SK-N-DZ (cell line): ENCODE data around the gene KCNF1.
A peak's percentile ranks its signal among the peaks of the same experiment; 100 is the strongest.

Experiments
- DNase-seq: peaks from one replicate; pipeline ENCODE4 v3.0.0-alpha.2; 2015; ENCODE audit warnings: low spot score

The KCNF1 gene

DNA sequence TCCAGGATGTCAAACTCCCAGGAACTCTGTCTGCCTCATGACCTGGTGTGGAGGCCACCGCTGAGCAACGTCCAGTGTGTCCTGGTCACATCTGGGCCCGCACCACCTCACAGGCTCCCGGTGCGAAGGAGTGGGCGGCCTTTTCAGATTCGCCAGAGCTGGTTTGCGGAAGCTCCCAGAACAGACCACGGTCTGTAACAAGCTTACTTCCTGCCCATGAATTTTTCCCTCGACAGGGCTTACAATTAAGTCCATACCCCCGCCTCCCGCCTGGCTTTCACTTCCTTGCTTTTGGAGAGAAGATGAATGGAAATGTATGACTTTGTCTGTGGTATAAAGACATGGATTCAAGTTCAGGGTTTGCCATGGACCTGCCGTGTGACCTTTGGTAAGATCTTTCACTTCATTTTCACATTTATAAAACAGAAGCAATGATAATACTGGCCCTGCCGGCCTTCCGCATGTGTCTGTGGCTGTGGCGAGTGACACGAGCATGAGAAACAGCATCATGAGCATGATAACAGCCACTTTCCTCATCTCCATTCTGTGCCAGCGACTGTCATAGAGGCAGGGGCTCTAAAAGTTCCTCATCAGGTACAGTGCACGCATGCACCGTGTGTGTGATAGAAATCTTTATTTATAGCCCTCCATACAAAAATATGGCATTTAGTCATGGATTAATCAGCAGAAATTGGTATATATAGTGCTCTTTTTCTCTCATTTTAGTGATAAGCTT lies 31.0 kb upstream of the KCNF1 start:
- no peak for DNase-seq

DNA sequence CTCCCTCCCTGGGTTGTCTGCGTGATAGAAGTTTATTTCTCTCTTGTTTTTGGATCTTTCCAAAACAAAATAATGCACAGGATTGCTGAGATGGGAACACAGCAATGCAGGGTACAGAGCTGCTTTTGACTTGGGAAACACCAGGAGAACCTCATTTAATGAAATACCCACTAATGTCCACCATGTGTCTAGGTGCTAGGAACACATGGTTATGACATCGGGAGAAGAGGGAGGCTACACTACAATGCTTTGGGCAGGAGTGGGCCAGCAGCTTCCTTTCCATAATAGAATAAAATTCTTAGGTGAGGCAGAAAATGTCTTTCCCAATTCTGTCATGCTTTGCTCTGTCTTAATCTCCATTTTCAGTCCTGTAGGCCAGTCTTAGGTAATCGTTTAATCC lies 29.2 kb upstream of the KCNF1 start:
- DNase-seq: no peak

DNA sequence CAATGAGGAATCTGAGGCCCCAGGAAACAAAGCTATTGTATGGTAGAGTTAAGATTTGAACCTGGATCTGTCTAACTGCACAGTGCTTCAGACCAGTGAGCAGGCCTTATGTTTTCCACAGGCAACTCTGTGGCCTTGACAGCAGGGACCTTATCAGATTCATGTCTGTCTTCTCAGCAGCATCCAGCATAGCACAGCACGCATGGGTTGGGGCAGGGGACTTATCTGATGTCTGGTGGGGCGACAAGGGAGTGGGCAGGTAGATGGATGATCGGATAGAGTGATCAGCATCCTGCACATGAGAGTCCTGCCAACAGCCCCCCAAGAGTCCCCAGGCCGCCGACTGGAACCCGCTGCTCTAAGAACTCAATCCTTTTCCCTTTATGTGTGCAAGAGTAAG lies 28.7 kb upstream of the KCNF1 start:
- no peak for DNase-seq

DNA sequence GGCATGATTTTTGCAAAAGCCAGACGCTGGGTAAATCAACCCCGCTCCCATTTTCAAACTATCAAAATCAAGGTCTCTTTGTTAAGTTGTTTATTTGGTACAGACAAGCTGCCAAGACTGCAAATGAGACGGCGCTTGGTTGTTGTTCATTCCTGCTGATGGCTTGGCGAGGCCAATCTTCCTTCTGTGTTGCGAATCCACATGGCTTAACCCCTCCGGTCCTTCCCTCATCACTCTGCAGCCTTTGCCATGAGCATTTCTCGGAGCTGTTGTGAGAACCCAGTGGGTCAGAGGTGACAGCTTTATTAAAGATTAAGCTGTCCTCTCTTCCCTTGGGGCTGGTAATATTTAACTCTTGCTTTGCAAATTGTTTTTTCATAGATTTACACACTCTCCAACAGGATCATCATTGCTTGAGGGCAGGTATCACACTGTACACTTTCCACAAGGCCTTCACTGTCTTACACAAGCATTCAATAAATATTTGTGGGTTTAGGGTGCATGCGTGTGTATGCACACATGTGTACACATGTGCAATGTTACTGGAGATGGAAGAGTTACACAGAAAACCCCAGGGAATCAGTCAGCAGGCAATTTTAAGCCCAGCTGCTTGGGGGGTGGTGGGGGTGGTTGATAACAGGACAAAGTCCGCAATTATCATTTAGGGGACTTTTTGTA lies 27.8 kb upstream of the KCNF1 start:
- no peak for DNase-seq

DNA sequence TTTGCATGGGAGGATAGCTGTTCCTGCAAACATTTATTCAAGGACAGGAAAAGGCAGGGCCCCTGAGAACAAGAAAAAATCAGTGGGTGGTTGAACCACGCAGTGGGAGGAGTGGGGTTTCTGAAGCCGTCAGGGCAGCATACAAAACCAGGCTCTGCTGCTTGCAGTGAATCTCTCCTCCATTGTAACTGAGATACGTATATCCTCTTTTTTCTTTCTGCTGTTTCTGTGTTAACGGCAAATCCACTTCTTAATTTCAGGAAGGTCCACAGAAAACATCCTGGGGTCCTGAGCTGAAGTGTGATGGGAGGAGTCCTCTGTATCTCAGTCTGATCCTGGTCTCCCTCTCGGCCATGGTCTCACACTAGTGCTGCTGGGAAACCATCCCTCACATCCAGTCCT lies 27.2 kb upstream of the KCNF1 start:
- DNase-seq: no peak

DNA sequence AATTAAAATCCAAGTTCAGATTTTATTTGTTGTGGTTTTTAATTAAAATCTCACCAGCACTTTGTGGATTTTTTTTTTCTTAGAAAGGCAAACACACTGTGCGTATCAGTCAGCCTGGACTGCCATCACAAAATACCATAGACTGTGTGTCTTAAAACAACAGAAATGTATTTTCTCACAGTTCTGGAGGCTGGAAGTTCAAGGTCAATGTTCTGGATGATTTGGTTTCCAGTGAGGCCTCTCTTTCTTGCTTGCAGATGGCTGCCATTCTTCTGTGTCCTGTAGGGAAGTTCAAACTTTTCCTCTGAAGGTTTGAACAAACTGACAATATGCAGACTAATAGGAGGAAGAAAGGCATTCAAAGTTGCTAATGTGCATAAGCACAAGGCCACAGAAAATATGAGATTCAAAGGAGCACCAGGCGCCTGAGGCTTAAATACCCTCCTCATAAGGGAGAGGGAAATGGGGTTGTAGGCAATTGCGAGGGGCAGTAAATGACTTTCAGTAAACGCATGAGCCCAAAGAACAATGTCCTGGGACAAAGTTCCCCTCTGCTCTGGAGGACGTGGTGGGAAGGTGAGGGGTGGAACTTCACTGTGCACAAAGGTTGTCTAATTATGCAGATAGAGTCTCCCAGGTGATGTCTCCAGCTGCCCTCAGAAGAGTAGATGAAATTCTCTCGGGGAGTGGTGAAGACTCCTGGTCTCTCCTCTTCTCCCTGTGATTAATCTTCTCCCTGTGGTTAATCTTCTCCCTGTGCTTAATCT lies 26.5 kb upstream of the KCNF1 start:
- no peak for DNase-seq

DNA sequence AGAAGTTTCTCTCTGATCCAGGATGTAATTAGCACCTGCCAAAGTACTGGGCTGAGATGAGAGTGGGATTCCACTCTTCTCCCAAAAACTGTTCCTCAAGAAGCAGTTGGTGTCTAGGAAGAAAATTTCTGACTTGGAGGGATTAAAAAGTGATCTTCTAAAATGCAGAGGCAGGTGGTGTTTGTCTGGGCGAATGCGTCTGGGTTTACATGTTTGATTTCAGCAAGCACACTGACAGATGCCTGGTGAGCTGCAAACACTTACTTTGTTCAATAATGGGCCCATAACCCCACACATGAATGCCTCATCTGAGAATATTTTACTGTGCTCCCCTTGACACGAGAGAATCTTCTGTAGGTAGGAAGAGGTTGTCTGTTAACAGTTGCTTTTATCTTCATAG lies 24.3 kb upstream of the KCNF1 start:
- no peak for DNase-seq

DNA sequence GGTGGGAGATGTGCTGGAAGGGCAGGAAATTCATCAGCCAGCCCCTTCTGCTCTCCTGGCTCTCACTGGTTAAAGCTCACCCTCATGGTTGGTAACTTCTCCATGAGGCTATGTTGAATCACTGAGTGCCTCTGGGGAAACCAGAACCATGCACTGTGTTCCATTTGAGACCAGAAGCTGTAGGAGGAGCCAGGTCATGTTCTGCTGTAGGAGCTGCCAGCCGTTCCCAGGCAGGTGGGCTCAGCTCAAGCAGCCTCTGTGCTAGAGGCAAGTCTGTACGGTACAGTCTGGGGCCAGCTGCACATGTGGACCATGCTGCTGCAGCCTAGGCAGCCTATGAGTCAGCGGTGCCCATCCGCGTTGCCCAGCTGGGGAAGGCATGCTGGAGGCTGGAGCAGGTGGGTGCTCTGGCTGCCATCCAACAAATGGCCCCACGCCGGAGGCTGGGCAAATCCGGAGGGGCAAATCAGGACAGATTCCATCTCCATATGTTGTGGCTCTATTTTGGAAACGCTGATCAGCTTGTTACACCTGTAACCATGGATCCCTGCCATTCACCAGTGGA lies 22.0 kb upstream of the KCNF1 start:
- DNase-seq: no peak

DNA sequence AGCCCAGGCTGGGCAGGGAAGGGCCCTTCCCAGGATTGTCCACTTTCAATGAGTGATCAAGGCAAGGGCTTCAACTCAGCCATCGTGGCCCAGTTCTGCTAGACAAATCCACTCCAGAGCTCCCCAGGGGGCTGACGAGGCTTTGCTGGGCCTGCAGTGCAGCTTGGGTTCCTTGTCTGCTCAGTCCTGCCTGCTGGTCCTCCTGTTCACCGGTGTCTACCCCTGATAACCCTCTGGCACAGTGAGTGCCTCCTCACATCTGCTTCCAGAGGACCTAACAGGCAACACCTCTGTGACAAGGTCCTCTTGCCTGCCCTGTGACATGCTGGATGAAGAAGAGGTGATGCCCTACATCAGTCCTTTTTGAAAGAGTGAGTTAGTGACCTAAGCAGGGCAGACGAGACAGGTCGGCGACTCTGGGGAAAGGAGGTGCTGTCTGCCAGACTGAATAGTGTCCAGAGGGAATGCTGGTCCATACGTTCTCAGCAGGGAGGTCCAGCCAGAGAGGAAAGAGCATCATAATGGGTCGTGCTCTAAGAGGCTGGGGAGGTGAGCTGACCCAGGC lies 20.9 kb upstream of the KCNF1 start:
- no peak for DNase-seq

DNA sequence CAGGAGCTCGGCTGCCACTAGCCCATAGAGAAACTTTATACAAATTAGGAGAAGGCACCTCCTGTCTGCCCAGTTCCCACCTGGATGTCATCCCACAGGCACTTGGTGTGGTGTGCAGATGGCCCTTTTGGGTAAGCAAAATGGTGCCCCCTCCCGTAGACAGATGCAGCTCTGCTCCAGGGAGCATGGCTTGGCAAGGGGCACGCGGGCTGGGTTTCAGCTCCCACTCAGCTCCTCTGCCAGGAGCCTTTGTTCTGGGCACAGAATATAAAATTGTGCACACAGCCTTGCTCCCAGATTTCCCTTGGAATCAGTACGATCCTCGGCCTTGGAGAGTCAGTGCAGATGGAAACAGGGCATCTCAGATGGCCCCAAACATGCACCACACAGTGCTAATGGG lies 20.3 kb upstream of the KCNF1 start:
- no peak for DNase-seq

DNA sequence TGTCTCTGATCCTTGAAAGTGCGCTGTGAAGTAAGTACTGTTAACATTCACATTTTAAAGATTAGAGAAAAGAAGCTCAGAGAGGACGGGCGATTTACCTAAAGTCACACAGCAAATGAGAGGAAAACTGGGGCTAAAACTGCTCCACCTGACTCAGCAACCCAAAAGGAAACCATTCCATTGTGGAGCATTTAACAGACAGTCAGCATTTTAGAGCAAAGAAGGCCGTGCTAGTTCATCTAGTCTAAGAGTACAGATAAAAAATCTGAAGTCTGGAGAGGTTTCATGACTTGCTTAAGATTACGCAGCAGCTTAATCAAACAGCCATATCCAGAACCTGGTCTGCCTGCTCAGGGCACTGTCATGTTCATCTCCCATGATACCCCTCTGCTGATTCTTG lies 19.9 kb upstream of the KCNF1 start:
- DNase-seq: no peak

DNA sequence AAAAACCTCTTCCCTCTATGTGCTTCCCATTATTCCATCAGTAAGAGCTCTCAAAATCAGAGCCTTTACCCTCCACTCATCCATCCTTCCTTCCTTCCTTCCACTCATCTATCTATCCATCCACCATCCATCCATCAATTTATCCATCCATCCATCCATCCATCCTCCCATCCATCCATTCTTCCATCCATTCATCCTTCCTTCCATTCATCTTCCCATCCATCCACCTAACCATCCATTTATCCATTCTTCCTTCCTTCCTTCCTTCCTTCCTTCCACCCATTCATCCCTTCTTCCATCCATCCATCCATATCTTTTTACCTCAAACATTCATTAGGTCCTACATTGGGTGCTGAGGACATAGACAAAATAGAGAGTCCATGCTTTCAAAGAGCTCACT lies 19.4 kb upstream of the KCNF1 start:
- DNase-seq: no peak

DNA sequence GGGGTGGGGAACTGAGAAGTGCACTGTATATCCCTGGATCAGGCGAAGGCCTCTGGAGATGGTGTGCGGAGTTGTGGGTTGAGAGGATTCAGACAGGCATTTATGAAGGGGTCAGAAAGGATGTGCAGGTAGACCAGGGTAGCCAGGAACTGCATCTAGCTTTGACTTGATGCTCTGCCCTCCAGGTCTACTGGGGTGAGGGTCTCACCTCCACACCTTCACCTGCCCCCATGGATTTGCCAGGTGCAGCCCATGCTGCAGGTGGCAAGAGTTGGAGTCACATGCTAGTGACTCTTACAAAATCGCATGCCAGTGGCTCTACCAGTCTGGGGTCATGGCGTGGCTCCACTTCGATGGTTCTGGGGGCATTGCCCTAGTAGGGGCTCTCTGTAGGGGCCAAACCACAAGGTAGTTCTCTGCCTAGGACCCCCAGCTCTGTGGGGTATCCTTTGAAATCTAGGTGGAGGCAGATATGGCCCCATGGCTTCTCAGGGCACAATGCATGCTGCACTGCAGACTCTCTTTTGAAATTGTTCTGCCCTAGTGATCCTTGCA lies 18.9 kb upstream of the KCNF1 start:
- no peak for DNase-seq

DNA sequence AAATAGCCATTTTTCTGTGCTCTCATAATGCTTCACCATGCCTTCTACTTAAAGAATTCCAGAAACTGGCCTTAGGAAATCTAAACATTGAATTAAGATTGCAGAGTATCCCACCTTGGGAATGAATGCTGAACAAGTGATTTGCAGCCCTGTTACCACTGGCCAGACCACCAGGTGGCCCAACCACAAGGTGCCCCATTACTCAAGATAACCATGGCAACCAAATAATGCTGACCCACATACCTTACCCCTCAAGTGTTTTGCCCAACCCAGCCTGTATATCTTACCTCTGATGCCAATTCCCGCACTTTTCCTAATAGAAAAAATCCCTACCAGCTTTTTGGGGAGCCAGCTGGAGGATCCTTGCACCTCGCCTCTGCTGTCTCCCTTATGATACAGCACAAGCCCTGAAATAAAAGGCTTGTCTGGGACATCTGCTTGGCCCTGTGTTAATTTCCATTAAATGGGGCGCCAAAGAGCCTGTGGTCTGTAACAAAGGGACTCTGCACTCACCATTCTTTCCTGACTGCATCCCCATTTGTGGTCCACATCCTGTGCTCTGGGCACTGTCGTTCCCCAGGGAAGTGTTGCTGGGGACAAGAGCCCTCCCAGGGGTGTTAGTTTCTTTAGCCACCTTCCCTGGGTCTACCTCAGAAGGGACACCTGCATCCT lies 17.3 kb upstream of the KCNF1 start:
- no peak for DNase-seq

DNA sequence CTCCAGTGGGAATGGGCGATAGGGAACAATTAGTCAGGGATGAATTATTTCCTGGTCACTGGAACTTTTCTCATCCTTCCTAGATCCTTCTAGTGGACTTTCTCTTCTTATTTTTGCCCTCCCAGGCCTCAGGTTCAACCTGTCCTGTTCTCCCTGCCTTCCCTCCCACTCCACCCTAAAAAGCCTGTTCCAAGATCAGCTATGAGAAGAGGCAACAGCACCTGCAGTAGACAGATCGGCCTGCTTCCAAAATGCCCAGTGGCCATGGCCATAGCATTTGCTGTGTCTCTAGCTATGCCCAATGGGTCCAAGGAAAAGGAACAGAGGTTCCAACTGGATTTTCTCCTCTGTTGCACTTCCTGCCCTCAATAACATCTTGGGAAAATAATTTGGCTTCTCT lies 16.5 kb upstream of the KCNF1 start:
- no peak for DNase-seq

DNA sequence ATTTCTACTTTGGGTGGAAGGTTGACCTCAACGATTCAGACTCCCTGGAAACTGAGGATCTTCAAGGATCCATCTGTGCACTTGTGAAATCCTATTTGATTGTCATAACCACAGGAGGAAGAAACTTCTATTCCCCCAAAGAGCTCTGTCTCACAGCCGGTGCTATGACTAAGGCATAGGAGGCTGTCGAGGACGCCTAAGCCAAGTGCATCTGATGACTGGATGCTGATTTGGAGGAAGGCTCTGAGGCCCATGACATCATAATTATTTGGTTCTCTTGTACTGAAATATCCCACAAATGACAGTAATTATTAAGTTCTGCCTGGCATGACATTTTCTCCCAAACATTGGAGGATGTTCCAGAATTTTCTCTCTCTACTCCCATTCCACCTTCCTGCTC lies 13.8 kb upstream of the KCNF1 start:
- no peak for DNase-seq

DNA sequence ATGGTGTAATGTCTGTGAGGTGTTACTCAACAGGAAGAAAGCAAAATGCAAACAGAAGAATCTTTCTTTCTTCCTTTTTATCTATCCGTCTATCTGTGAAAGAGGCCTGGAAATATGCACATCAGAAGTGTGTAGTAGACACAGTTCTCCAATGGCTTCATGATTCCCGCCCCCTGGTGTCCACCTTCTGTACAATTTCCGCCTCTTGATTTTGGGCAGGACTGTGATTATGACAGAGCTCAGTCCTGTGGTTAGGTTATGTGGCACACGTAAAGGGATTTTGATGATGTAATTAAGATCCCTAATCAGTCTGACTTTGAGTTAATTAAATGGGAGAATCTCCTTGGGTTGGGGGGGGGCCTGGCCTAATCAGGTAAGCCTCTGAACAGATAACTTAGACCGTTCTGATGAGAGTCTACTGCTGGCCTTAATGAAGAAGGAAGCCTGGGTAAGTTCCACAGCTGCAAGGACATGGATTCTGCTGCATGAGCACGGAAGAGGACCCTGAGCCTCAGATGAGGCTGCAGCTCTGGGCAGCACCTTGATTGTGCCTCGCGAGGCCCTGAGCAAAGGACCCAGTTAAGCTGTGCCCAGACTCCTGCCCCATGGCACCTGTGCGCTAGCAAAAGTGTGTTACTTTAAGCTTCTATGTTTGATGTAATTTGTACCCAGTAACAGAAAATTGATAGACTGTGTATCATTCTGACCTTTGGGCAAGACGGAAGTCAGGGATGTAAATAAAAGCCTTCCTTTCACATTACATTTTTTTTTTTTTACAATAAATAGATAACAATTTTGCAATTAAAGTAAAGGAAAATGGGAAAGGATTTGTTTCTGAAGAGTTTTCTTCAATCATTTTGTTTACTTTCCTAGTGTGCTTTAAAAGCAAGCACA lies 11.3 kb upstream of the KCNF1 start:
- DNase-seq: peak; percentile 47

DNA sequence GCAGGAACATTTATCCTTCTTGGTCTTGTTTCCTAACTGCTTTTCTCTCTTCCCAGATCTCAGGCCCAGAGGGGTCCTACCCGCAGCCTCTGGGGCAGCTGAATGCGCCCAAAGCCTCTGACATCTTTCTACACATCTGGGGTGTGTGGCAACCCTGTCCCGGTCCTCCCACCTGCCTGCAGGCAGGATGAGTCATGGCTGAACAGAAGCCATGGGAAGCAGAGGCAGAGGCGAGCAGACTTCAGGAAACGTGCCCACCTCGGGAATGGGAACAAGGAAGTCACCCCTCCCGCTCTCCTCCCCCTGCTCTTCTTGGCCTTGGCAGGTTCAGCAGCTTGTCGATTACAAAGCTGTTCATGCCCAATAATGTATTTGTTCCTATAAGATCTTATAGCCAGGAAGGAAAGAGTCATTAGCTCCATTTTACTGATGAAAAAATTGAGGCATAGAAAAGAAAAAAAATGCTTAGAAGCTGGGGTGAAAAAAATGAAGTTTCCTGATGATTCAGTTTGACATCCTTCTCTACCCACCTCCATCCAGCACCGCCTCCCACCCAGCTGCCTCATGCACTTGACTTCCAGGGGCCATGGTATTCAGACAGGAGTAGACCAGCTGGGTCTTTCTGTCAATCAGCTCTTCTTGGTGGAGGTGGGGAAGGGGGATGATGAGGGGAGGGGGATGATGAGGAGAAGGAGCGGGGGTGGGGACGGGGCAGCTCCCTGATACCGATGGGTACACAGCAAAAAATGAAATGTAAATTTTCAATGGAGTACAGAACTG lies 10.4 kb upstream of the KCNF1 start:
- no peak for DNase-seq

DNA sequence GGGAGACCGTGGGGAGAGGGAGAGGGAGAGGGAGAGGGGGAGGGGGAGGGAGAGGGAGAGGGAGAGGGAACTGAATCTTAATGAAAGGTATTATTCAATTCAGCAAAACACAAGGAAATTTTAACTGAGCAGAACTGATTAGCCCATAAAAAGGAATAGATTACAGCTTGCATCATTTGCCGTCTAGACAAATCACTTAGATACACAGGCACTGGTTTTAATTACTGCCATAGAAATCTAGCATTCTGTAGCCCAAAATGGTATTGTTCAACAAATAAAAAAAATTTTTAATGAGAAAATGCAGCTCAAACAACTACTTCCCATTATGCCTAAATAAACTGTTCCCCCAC lies 7.9 kb upstream of the KCNF1 start:
- no peak for DNase-seq

DNA sequence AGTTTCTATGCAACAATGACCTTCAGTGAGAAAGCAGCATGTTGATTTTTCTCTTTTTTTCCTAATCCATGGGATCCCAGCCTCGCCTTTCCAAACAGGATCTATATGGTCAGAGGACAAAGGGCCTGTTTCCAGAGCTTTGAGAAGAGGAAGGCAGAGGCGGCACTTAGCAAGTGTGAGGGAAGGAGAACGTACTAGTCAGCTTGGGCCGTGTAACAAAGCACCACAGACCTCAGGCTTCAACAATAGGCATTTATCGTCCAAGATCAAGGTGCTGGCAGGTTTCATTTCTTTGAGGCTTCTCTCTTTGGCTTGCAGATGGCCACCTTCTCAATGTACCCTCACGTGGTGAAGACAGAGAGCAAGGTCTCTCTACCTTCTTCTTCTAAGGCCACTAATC lies 7.3 kb upstream of the KCNF1 start:
- DNase-seq: no peak
